Fibroblast of lung (primary cell): ENCODE measurements around the gene ARHGAP28. TPM values are rescaled to one million over a fixed set of nuclear protein-coding genes. Genes with fewer than 3 reads are reported as not detected.
A peak's percentile ranks its signal among the peaks of the same experiment; 100 is the strongest.

Source experiments
- DNase-seq, 2 donors: peaks; one replicate each; pipeline versions ENCODE4 v3.0.0 to v3.0.0-alpha.2; 2010; ENCODE audit warnings: low read depth in 2 of 2
- H2AFZ ChIP-seq: 2 replicates; pipeline ENCODE4 v1.5.1; 2012; ENCODE audit warnings: low read length, control low read depth, inconsistent platforms
- H3K27ac ChIP-seq: 2 replicates; pipeline ENCODE4 v1.5.1; 2011; ENCODE audit warnings: low read length, control low read depth; ENCODE audit not compliant: insufficient read depth
- H3K27me3 ChIP-seq: 2 replicates; pipeline ENCODE4 v1.5.1; 2011; ENCODE audit warnings: mild to moderate bottlenecking, low read length; ENCODE audit not compliant: control insufficient read depth, insufficient read depth
- H3K36me3 ChIP-seq: 2 replicates; pipeline ENCODE4 v1.5.1; 2011; ENCODE audit warnings: low read length; ENCODE audit not compliant: control insufficient read depth, insufficient read depth
- H3K4me1 ChIP-seq: 2 replicates; pipeline ENCODE4 v1.5.1; 2011; ENCODE audit warnings: low read length; ENCODE audit not compliant: control insufficient read depth, insufficient read depth; ENCODE audit errors: extremely low read depth
- H3K4me2 ChIP-seq: 2 replicates; pipeline ENCODE4 v1.5.1; 2011; ENCODE audit warnings: low read length, control low read depth; ENCODE audit not compliant: insufficient read depth; ENCODE audit errors: extremely low read depth
- H3K4me3 ChIP-seq, 4 experiments: fragments of 200-600 bp in 1 of 4; sonication (generic) in 1 of 4; replicated peaks in 1 of 4; 2 replicates each; pipeline ENCODE4 v1.5.1; 2011 to 2016; ENCODE audit warnings: low read length in 4 of 4, low read depth in 3 of 4, mild to moderate bottlenecking in 3 of 4, control low read depth in 2 of 4, inconsistent platforms in 1 of 4, mixed read lengths in 1 of 4; ENCODE audit not compliant: insufficient read depth in 1 of 4; ENCODE audit errors: control extremely low read depth in 1 of 4
- H3K79me2 ChIP-seq: 2 replicates; pipeline ENCODE4 v1.5.1; 2012; ENCODE audit warnings: mild to moderate bottlenecking, low read length, inconsistent platforms; ENCODE audit not compliant: control insufficient read depth, insufficient read depth
- H3K9ac ChIP-seq: 2 replicates; pipeline ENCODE4 v1.5.1; 2011; ENCODE audit warnings: mild to moderate bottlenecking, low read length, control low read depth; ENCODE audit not compliant: insufficient read depth
- H3K9me3 ChIP-seq: 2 replicates; pipeline ENCODE4 v1.5.1; 2012; ENCODE audit warnings: low read depth, low read length; ENCODE audit not compliant: control insufficient read depth, insufficient read depth
- H4K20me1 ChIP-seq: 2 replicates; pipeline ENCODE4 v1.5.1; 2011; ENCODE audit warnings: low read length; ENCODE audit not compliant: control insufficient read depth, insufficient read depth; ENCODE audit errors: extremely low read depth
- CTCF ChIP-seq, 2 donors: IDR thresholded peaks in 1 of 2; conservative IDR thresholded peaks in 1 of 2; 1 replicate in 1 of 2; 2 replicates in 1 of 2; pipeline ENCODE4 v1.5.1; 2011 to 2012; ENCODE audit warnings: low read length in 2 of 2, control low read depth in 1 of 2, inconsistent platforms in 1 of 2, low read depth in 1 of 2, mild to moderate bottlenecking in 1 of 2
- EZH2 ChIP-seq: IDR thresholded peaks from 2 replicates; pipeline ENCODE4 v1.5.1; 2012; ENCODE audit warnings: low read length, control low read depth, mild to moderate bottlenecking; ENCODE audit errors: missing control alignments
- polyA minus RNA-seq: library from RNA; depleted of rRNA, polyadenylated mRNA; stranded (reverse); fragments of >200 nt; gene quantifications from 2 replicates; pipeline ENCODE4 v1.2.3, GENCODE V29; 2011; ENCODE audit warnings: low replicate concordance
- polyA plus RNA-seq, 2 donors: library from polyadenylated mRNA; depleted of rRNA in 1 of 2; stranded (reverse) in 1 of 2; unstranded in 1 of 2; fragments of >200 nt; gene quantifications; 2 replicates each; pipeline ENCODE4 v1.2.1, GENCODE V29; 2011 to 2012; ENCODE audit warnings: missing spikeins in 1 of 2
- total RNA-seq: library from RNA; depleted of rRNA; stranded (reverse); fragments of >200 nt; gene quantifications from 2 replicates; pipeline ENCODE4 v1.2.1, GENCODE V29; 2014

The ARHGAP28 gene
- total RNA-seq (27.2 and 35.0 TPM in 2 replicates), polyA plus RNA-seq (3.3 and 8.5 TPM in 2 replicates), polyA minus RNA-seq (0.16 and 10.1 TPM in 2 replicates)
- polyA plus RNA-seq (2012) = 2.1 and 5.7 TPM in 2 replicates

- peak within 1 kb of the TSS; percentile 88 for H3K4me2 ChIP-seq
- H3K9ac ChIP-seq = peak within 1 kb of the TSS; percentile 59
- no peaks in the 10 kb centered on the region for H3K36me3 ChIP-seq
- TF ChIP-seq EZH2 (no peak), CTCF (conservative IDR thresholded peaks at IDR 0.05 in 1 of 2, IDR thresholded peaks at IDR 0.05 in 1 of 2; ENCODE audit: low read depth in 1 of 2, low read length in 2 of 2) (peak; percentile 12 to 14)
- DNase-seq = peak; percentile 96 to 97
- peak within 1 kb of the TSS; percentile 61 to 91 (median 66) for H3K4me3 ChIP-seq
- H4K20me1 ChIP-seq = no peaks in the 10 kb centered on the region
- no peaks in the 10 kb centered on the region for H3K79me2 ChIP-seq
- H3K27me3 ChIP-seq = peaks cover 3% of the 10 kb centered on the region
- peak within 1 kb of the TSS; percentile 28 for H3K27ac ChIP-seq
- peak within 1 kb of the TSS; percentile 90 for H2AFZ ChIP-seq
- no peaks in the 10 kb centered on the region for H3K9me3 ChIP-seq
- H3K4me1 ChIP-seq = peaks cover 3% of the 10 kb centered on the region
These were observed at the start of gene ARHGAP28 for GRCh38 chr18:6729247-6730091. TSS of gene ARHGAP28 (plus strand) at chr18:6729716. CDS start at chr18:6729822, 106 bp downstream.

GRCh38 chr18:6681331-6681875 lies 48.1 kb upstream of the ARHGAP28 start:
- Histone ChIP-seq H3K9me3 (no peaks in the 10 kb centered on the region), H3K27me3 (no peaks in the 10 kb centered on the region), H3K27ac (no peak overlapping the region), H3K79me2 (no peaks in the 10 kb centered on the region), H2AFZ (no peak overlapping the region), H4K20me1 (no peaks in the 10 kb centered on the region), H3K4me3 (no peak overlapping the region), H3K4me1 (no peaks in the 10 kb centered on the region), H3K9ac (no peak overlapping the region), H3K36me3 (no peaks in the 10 kb centered on the region), H3K4me2 (no peak overlapping the region)
- TF ChIP-seq CTCF (conservative IDR thresholded peaks at IDR 0.05 in 1 of 2, IDR thresholded peaks at IDR 0.05 in 1 of 2; ENCODE audit: low read depth in 1 of 2, low read length in 2 of 2) = no peak
- no peak for TF ChIP-seq EZH2
- peak in 1 of 2 donors; percentile 26 for DNase-seq

DNA sequence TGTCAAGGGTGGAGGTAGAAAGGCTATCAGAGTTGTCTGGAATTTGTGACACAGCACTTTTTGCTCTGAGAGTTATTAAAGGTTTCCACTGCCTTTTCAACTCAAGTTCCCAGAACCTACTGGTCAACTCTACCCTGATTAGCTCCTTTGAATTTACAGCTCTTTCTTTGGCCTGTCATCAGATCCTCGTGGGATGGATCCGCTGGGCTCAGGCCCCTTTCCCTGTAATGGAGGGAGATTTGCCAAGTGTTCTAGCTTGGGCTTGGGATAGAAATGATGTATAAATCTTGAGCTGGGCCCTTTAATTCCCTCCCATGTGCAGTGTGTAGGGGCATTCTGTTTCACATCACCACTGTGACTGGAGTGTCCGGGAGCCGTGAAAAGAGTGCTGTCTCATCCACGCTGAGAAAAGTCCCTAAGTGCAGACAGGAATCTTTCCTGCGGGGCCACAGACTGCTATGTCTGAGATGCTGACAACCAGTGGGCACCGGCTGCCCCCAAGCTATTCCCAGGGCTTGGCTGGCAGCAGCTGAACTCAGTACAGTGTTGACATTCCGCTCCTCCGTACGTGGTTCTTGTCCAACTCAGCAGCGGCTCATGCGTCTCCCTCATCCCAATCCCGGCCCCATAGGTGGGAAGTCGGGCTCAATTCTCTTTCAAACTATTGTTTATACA lies 46.9 kb upstream of the ARHGAP28 start:
- Histone ChIP-seq H2AFZ (no peak overlapping the region), H3K79me2 (no peaks in the 10 kb centered on the region), H3K9me3 (no peaks in the 10 kb centered on the region), H4K20me1 (no peaks in the 10 kb centered on the region), H3K4me1 (no peaks in the 10 kb centered on the region), H3K36me3 (no peaks in the 10 kb centered on the region), H3K27me3 (no peaks in the 10 kb centered on the region), H3K9ac (no peak overlapping the region), H3K27ac (no peak overlapping the region), H3K4me3 (no peak overlapping the region), H3K4me2 (no peak overlapping the region)
- TF ChIP-seq EZH2 (no peak), CTCF (conservative IDR thresholded peaks at IDR 0.05 in 1 of 2, IDR thresholded peaks at IDR 0.05 in 1 of 2; ENCODE audit: low read depth in 1 of 2, low read length in 2 of 2) (no peak)
- peak in 1 of 2 donors; percentile 9 for DNase-seq
